GM12873 (cell line): ENCODE measurements around the gene MCF2L.

Source experiments
- TF ChIP-seq, protein P1 (sequence below): IDR thresholded peaks from 2 replicates; pipeline ENCODE4 v1.5.1; 2012; ENCODE audit warnings: low read depth, mild to moderate bottlenecking, moderate library complexity, low read length, control low read depth; ENCODE audit not compliant: insufficient read depth; ENCODE audit errors: missing control alignments

Gene MCF2L

DNA sequence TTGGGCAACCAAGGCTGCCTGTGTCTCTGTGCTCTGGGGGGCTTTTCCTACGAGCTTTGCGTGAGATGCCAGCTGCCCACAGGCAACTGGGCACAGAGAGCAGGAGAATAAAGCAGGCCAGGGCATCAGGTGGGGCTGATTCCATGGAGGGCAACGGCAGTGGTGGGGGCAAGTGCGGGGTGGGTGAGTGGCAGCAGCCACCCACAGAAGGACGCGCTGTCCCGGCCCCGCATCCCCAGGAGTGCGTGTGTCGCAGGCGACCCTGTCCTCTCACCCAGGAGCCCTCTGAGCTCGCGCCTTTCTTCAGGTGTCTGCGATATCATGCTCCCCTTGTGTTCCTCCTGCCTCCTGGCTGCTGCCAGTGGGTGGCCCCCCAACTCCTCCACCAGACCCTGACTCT, 67.4 kb downstream of the MCF2L start:
- TF ChIP-seq, protein P1, sequence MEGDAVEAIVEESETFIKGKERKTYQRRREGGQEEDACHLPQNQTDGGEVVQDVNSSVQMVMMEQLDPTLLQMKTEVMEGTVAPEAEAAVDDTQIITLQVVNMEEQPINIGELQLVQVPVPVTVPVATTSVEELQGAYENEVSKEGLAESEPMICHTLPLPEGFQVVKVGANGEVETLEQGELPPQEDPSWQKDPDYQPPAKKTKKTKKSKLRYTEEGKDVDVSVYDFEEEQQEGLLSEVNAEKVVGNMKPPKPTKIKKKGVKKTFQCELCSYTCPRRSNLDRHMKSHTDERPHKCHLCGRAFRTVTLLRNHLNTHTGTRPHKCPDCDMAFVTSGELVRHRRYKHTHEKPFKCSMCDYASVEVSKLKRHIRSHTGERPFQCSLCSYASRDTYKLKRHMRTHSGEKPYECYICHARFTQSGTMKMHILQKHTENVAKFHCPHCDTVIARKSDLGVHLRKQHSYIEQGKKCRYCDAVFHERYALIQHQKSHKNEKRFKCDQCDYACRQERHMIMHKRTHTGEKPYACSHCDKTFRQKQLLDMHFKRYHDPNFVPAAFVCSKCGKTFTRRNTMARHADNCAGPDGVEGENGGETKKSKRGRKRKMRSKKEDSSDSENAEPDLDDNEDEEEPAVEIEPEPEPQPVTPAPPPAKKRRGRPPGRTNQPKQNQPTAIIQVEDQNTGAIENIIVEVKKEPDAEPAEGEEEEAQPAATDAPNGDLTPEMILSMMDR, result no peak

DNA sequence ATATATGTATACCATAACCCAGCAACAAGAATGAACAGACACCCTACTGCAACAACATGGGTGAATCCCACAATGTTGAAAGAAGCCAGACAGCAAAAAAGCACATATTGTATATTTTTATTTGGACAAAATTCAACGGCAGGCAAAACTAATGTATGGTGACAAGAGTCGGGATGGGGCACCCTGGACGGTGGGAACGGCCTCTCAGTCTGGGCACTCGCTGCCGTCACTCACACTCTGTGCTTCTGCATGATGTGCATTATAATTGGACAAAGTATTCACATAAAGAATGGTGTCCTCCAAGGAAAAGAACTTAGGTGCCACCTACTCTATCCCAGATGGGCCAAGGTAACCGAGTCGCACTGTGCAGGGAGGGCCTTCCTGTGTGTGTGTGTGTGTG, 71.0 kb downstream of the MCF2L start:
- TF ChIP-seq, protein P1, result no peak

DNA sequence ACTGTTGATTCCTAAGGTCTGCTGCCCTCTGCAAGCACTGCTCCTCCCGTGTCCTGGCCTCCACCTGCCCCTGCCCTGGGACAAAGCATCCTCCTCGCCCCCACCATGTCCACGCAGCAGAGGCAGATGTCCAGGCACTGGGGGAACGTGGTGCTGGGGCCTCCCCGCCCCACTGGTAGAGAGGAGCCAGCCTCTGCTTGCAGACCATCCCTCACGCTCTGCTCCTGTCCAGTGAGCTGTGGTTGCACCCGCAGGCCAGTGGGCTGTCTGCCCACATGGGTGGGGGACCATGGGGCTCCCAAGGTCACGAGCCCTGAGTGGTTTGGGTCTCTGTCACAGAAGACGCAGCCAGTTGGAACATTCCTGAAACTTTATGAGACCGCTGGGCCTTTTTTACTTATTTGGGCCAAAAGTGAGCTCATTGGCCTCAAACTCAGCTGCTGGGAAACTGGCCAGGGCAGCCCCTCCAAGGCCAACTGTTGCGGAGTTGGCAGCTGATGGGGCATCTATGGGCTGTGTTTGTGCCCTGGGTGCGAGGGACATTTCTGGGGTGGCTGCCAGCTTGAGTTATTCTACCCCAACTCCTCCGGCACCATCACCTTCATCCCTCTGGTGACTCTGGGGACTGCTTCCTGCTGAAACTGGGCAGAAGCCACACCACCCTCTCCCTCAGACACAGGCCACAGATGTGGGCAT, 71.7 kb downstream of the MCF2L start:
- TF ChIP-seq, protein P1, result no peak

DNA sequence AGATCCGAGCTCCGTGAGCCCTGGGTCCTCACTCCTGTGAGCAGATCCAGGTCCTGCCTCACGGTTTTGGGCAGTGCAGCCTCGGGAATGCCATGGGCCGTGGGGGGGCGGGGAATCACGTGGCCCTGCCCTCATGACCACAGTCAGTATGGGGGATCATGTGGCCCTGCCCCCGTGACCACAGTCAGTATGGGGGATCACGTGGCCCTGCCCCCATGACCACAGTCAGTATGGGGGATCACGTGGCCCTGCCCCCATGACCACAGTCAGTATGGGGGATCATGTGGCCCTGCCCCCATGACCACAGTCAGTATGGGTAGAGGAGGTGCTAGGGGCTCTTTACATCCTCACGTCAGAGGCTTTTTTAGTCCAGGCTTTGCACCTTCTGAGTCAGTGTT, 72.3 kb downstream of the MCF2L start:
- TF ChIP-seq, protein P1, result no peak

DNA sequence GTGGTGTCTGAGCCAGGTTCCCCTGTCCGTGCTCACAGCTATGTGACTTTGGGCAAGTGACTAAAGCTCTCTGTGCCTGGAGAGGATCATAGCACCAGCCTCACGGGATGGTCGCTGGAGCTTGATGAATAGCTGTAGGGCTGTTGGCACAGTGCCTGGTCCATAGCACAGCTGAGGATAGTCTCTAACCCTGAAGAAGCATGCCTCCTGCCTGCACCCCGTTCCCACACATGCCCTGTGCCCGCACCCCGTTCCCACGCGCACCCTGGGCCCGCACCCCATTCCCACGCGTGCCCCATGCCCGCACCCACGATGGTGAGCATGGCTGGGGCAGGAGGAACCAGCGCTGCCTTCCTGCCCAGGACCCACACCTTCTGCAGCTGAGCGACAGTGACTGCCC, 72.9 kb downstream of the MCF2L start:
- TF ChIP-seq, protein P1, result no peak

DNA sequence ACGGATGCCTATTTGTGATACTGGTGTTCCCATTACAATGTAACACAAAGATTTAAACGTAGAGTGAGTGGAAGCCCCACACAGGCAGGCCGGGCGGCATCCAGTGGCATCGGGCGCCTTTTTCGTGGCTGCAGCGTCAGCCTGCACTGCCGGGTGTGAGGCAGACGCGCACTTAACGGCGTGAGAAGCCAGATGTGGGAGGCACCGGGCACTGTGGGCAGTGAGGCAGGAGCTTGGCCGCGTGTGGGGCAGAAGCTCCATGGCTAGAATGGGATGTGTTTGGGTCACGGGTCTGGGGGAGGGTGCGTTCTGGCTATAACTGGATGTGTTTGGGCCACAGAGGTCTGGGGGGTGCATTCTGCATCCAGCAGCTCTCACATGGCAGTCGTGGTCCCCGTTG, 73.4 kb downstream of the MCF2L start:
- TF ChIP-seq, protein P1, result no peak

DNA sequence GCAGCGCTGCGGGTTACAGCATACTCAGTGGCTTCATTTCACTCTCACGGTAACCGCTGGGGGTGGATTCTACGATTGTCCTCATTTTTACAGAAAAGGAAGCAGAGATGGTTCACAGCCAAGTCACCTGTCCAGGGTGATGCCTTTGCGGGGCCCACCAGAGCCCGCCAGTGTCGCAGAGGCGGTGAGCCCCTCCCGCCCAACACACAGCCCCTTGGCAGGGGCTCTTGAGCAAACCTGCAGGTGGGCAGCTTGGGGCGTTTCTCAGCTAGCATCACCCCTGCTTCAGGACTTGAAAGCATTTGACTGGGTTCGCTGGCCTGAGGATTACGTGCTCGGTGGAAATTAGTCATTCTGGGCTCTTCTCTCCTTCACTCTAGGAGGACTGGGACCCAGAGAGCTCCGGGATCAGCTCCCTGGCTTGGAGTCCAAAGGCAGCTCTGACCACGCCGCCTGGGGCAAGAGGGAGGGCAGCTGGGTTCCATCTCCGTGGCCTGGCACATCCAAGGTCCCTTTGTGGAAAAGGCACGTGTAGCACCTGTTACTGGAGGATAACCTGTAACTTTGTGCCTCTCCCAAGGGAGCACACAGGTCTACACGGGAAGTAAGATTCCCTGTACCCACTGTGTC, 74.1 kb downstream of the MCF2L start:
- TF ChIP-seq, protein P1, result no peak
